ENCODE data around the gene PLA2G5.

DNA sequence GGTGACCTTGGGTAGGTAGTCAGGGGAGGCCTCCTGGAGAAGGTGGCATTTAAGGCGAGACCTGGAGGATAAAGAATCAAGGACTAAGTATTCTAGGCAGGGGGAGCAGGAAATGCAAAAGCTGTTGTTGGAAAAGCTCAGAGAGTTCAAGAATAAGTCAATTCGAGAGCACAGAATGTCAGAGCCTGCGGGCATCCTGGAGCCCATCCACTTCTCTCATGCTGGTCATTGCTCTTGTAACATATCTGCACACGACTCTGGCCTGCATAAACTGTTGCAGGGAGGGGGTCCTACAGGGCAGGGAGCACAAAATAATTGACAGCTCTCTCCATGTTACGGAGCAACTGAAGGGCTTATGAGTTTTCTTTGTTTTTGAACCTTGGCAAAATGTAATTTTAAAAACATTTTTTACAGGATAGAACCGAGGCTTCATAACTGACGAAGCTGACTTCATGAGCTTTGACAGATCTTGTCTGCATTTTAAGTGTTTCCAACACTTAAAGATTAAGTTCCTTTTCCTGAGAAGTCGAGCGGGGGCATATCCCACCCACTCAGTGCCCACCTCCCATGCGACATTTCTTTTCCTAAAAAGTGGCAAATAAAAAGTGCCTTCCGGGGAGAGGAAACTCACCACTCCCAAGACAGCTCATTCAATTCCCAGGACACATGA lies 4.2 kb downstream of the PLA2G5 start:
- TF ChIP-seq EP300 (IDR thresholded peaks at IDR 0.05) (no peak), POLR2A (IDR thresholded peaks at IDR 0.05; ENCODE audit: low read depth) (no peak), POLR2AphosphoS5 (IDR thresholded peaks at IDR 0.05) (no peak)
- TF ChIP-seq, protein P1, sequence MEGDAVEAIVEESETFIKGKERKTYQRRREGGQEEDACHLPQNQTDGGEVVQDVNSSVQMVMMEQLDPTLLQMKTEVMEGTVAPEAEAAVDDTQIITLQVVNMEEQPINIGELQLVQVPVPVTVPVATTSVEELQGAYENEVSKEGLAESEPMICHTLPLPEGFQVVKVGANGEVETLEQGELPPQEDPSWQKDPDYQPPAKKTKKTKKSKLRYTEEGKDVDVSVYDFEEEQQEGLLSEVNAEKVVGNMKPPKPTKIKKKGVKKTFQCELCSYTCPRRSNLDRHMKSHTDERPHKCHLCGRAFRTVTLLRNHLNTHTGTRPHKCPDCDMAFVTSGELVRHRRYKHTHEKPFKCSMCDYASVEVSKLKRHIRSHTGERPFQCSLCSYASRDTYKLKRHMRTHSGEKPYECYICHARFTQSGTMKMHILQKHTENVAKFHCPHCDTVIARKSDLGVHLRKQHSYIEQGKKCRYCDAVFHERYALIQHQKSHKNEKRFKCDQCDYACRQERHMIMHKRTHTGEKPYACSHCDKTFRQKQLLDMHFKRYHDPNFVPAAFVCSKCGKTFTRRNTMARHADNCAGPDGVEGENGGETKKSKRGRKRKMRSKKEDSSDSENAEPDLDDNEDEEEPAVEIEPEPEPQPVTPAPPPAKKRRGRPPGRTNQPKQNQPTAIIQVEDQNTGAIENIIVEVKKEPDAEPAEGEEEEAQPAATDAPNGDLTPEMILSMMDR (IDR thresholded peaks at IDR 0.05): no peak
